ENCODE results near the gene PLXNC1.

DNA sequence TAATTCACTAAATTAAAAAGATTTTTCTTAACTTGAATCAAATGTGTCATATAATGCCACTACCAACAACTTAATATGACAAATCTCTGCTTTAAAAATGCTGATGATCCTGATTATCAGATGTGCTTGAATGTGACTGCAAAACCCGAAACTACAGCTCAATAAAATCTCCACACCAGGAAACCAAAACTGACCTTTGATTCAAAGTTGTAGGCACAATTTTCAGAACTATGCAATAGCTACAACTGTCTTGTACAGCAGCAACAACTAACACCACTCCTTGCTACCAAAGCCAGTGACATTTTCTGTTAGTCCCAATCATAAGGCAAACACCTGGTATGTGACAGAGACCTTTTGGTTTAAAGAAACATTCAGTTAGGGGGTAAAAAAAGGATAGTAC is 164.0 kb downstream of the PLXNC1 start:
- TF ChIP-seq, protein P1, sequence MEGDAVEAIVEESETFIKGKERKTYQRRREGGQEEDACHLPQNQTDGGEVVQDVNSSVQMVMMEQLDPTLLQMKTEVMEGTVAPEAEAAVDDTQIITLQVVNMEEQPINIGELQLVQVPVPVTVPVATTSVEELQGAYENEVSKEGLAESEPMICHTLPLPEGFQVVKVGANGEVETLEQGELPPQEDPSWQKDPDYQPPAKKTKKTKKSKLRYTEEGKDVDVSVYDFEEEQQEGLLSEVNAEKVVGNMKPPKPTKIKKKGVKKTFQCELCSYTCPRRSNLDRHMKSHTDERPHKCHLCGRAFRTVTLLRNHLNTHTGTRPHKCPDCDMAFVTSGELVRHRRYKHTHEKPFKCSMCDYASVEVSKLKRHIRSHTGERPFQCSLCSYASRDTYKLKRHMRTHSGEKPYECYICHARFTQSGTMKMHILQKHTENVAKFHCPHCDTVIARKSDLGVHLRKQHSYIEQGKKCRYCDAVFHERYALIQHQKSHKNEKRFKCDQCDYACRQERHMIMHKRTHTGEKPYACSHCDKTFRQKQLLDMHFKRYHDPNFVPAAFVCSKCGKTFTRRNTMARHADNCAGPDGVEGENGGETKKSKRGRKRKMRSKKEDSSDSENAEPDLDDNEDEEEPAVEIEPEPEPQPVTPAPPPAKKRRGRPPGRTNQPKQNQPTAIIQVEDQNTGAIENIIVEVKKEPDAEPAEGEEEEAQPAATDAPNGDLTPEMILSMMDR (IDR thresholded peaks at IDR 0.05), result no peak
- TF ChIP-seq EP300 (IDR thresholded peaks at IDR 0.05), result no peak
